Panc1 (cell line): ENCODE measurements around the gene SYT11. TPM values are rescaled to one million over a fixed set of nuclear protein-coding genes. Genes with fewer than 3 reads are reported as not detected.
A peak's percentile ranks its signal among the peaks of the same experiment; 100 is the strongest.

Experiments used
- ATAC-seq: fragments of 200-7000 bp; cut with Tn5 transposase; 2 replicates; pipeline ENCODE4 v1.9.1; 2020; ENCODE audit warnings: mild to moderate bottlenecking, moderate library complexity
- BruUV-seq: library from RNA; stranded (reverse); fragments of 400-500 nt; replicated peaks from 2 replicates; lab custom pipeline; 2021; lab: Mats Ljungman, UMichigan
- CTCF ChIA-PET: fragments of 300-600 bp; sonication (Branson Sonifier 250); formaldehyde crosslinking; loops from one replicate; lab custom pipeline; 2022; ENCODE audit warnings: antibody characterized with exemption; lab: Charles Lee
- POLR2A ChIA-PET: fragments of 300-600 bp; sonication (Branson Sonifier 250); formaldehyde crosslinking; loops from one replicate; lab custom pipeline; 2022; ENCODE audit warnings: antibody characterized with exemption; lab: Charles Lee
- DNase-seq: peaks from one replicate; pipeline ENCODE4 v3.0.0-alpha.2; 2010; ENCODE audit warnings: low read depth, low spot score
- H3K27ac ChIP-seq: 2 replicates; pipeline ENCODE4 v1.5.1; 2011; ENCODE audit warnings: mild to moderate bottlenecking, low read length, inconsistent platforms
- H3K27me3 ChIP-seq: fragments of 200-500 bp; sonication (Bioruptor generic); 2 replicates; pipeline ENCODE4 v1.6.0; 2014; ENCODE audit warnings: low read length, inconsistent platforms; ENCODE audit not compliant: control insufficient read depth, insufficient read depth
- H3K36me3 ChIP-seq: fragments of 200-500 bp; sonication (Bioruptor generic); 2 replicates; pipeline ENCODE4 v1.5.1; 2014; ENCODE audit warnings: inconsistent platforms, mild to moderate bottlenecking, low read length, moderate library complexity; ENCODE audit not compliant: control insufficient read depth, insufficient read depth
- H3K4me1 ChIP-seq: 2 replicates; pipeline ENCODE4 v1.5.1; 2011; ENCODE audit warnings: inconsistent platforms, mild to moderate bottlenecking, low read length, moderate library complexity; ENCODE audit not compliant: control insufficient read depth, insufficient read depth
- H3K4me3 ChIP-seq, 2 experiments: 2 replicates each; pipeline ENCODE4 v1.5.1; 2011 to 2012; ENCODE audit warnings: low read depth in 2 of 2, low read length in 2 of 2, mild to moderate bottlenecking in 2 of 2, inconsistent platforms in 1 of 2, moderate library complexity in 1 of 2
- H3K9me3 ChIP-seq: fragments of 200-500 bp; sonication (Bioruptor generic); 2 replicates; pipeline ENCODE4 v1.5.1; 2014; ENCODE audit warnings: low read depth, mild to moderate bottlenecking, inconsistent platforms, low read length, moderate library complexity; ENCODE audit not compliant: control insufficient read depth, insufficient read depth
- CTCF ChIP-seq: fragments of 450-650 bp; IDR thresholded peaks from 2 replicates; pipeline ENCODE4 v1.5.1; 2017; ENCODE audit warnings: mild to moderate bottlenecking
- POLR2AphosphoS5 ChIP-seq: IDR thresholded peaks from 2 replicates; pipeline ENCODE4 v1.6.1; 2012; ENCODE audit warnings: mild to moderate bottlenecking, low read depth, low read length, moderate library complexity
- REST ChIP-seq, 2 experiments: IDR thresholded peaks; 2 replicates each; pipeline ENCODE4 v1.6.1; 2011 to 2012; ENCODE audit warnings: low read depth in 2 of 2, control low read depth in 1 of 2, low read length in 1 of 2, mild to moderate bottlenecking in 1 of 2, moderate library complexity in 1 of 2; ENCODE audit not compliant: insufficient read depth in 1 of 2
- SIN3A ChIP-seq: IDR thresholded peaks from 2 replicates; pipeline ENCODE4 v1.6.1; 2012; ENCODE audit warnings: low read depth, mild to moderate bottlenecking, low read length, moderate library complexity, borderline replicate concordance; ENCODE audit not compliant: insufficient read depth
- TCF7L2 ChIP-seq: IDR thresholded peaks from 2 replicates; pipeline ENCODE4 v1.6.1; 2011; ENCODE audit warnings: mild to moderate bottlenecking, low read depth, low read length, inconsistent platforms
- in situ Hi-C: cut with HindIII; loops from 2 replicates; pipeline ENCODE4 v1.10.0; 2016; ENCODE audit warnings: low sequenced_read_pairs, low pct_unique_long_range_greater_than_20kb
- intact Hi-C: fragments of 100-400 bp; cut with micrococcal nuclease; formaldehyde crosslinking; loops from one replicate; pipeline ENCODE4 v1.10.0; 2022; ENCODE audit not compliant: unreplicated experiment
- total RNA-seq: library from RNA; stranded (reverse); gene quantifications from one replicate; pipeline ENCODE4 v1.2.1, GENCODE V29; 2021; ENCODE audit not compliant: unreplicated experiment

Gene SYT11
- total RNA-seq, 1 experiment from 2014 or later = 4.0 TPM

- no TSS peak for BruUV-seq
- no peak for TF ChIP-seq REST (IDR thresholded peaks at IDR 0.05; ENCODE audit: insufficient read depth in 1 of 2, low read depth in 2 of 2, low read length in 1 of 2)
- H3K27me3 ChIP-seq = no peaks in the 10 kb centered on the region
- DNase-seq = no peak
- ChIA-PET POLR2A (no interaction called here), CTCF (no interaction called here)
- H3K4me1 ChIP-seq = peaks cover 11% of the 10 kb centered on the region
- no peak for ATAC-seq
- peaks cover 4% of the 10 kb centered on the region; the same call in 1 of the 2 replicates for H3K36me3 ChIP-seq
- in situ Hi-C loops (no loop called here), intact Hi-C loops (no loop called here)
- H3K4me3 ChIP-seq = peak overlapping the region; percentile 62 to 69; a peak in 3 of 4 replicates
- no peaks in the 10 kb centered on the region for H3K9me3 ChIP-seq
- peak overlapping the region; percentile 19; the same call in 1 of the 2 replicates for H3K27ac ChIP-seq
Measured at GRCh38 chr1:155860970-155861510, 1.7 kb downstream of the SYT11 start.

- DNase-seq = no peak
- H3K27me3 ChIP-seq = no peaks in the 10 kb centered on the region
- BruUV-seq = no TSS peak
- H3K4me3 ChIP-seq = no peak overlapping the region
- H3K36me3 ChIP-seq = peaks cover under 1% of the 10 kb centered on the region; the same call in 1 of the 2 replicates
- ChIA-PET CTCF (no interaction called here), POLR2A (interaction anchor here (0.5 to 0.7 kb wide), 2 partner anchors 10 to 14 kb away, joined by 3 to 4 read pairs; no protein-coding TSS in a partner anchor)
- H3K4me1 ChIP-seq = peaks cover 9% of the 10 kb centered on the region
- H3K27ac ChIP-seq = no peak overlapping the region
- H3K9me3 ChIP-seq = no peaks in the 10 kb centered on the region
- in situ Hi-C loops (no loop called here), intact Hi-C loops (no loop called here)
- TF ChIP-seq TCF7L2 (no peak), SIN3A (no peak), POLR2AphosphoS5 (no peak), CTCF (no peak), REST (IDR thresholded peaks at IDR 0.05; ENCODE audit: insufficient read depth in 1 of 2, low read depth in 2 of 2, low read length in 1 of 2) (no peak)
- no peak for ATAC-seq
Measured at GRCh38 chr1:155861896-155862295, 2.5 kb downstream of the SYT11 start.
